Transverse colon (tissue), 3 donors: Measurements from ENCODE around the gene MAP2K5.

ENCODE experiments used
- EP300 ChIP-seq: sonication (generic); formaldehyde crosslinking; IDR thresholded peaks from one replicate; pipeline ENCODE4 v1.6.1; 2017; ENCODE audit warnings: antibody characterized with exemption, low read depth
- POLR2A ChIP-seq: fragments of 450-650 bp; IDR thresholded peaks from one replicate; pipeline ENCODE4 v1.6.1; 2016; ENCODE audit warnings: antibody characterized with exemption, mild to moderate bottlenecking, moderate library complexity
- TF ChIP-seq, protein P1 (sequence below), 5 experiments: fragments of 200-600 bp in 3 of 5; fragments of 450-650 bp in 2 of 5; sonication (generic) in 3 of 5; IDR thresholded peaks; 1 replicate in 2 of 5; 2 replicates in 3 of 5; pipeline ENCODE4 v1.5.1; 2016 to 2017; ENCODE audit warnings: antibody characterized with exemption in 5 of 5, inconsistent platforms in 3 of 5, mild to moderate bottlenecking in 2 of 5, moderate library complexity in 1 of 5

DNA sequence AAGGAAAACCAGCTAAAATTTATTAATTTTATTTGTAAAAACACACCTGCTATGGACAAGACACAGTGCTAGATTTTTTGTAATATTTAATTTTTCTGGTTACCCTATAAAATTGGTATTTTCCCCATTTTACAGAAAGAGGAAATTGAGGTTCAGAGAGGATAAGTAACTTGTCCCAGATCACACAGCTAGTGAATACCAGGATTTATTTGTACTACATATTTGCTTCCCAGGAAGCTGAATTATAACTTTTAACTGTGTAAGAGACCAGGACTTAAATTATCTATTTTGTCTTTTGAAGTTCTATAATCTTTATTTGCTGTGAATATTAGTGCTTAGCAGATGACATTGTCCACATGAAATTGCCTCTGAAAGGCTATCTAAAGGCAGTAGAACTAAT lies 49.7 kb downstream of the MAP2K5 start:
- TF ChIP-seq, protein P1, sequence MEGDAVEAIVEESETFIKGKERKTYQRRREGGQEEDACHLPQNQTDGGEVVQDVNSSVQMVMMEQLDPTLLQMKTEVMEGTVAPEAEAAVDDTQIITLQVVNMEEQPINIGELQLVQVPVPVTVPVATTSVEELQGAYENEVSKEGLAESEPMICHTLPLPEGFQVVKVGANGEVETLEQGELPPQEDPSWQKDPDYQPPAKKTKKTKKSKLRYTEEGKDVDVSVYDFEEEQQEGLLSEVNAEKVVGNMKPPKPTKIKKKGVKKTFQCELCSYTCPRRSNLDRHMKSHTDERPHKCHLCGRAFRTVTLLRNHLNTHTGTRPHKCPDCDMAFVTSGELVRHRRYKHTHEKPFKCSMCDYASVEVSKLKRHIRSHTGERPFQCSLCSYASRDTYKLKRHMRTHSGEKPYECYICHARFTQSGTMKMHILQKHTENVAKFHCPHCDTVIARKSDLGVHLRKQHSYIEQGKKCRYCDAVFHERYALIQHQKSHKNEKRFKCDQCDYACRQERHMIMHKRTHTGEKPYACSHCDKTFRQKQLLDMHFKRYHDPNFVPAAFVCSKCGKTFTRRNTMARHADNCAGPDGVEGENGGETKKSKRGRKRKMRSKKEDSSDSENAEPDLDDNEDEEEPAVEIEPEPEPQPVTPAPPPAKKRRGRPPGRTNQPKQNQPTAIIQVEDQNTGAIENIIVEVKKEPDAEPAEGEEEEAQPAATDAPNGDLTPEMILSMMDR (IDR thresholded peaks at IDR 0.05): no peak
- no peak for TF ChIP-seq EP300
- no peak for TF ChIP-seq POLR2A
